ENCODE results near the gene VMP1.
"Not testable (repeated sequence)": the region's sequence is repeated elsewhere in the genome, so short reads cannot be mapped to it uniquely, and the experiment has no call there.

The VMP1 gene

GRCh38 chr17:59842901-59843652, 135.6 kb downstream of the VMP1 start:
- DNase-seq, result no peak

- no peak for DNase-seq
Measured at GRCh38 chr17:59844884-59845594, 137.6 kb downstream of the VMP1 start.

GRCh38 chr17:59845595-59846393, 138.3 kb downstream of the VMP1 start:
- peak; percentile 89 for DNase-seq

GRCh38 chr17:59846394-59847165, 139.1 kb downstream of the VMP1 start:
- peak; percentile 68 for DNase-seq

- DNase-seq, result no peak
Measured at GRCh38 chr17:59848385-59848668, 140.9 kb downstream of the VMP1 start.

GRCh38 chr17:59848778-59849177, 141.3 kb downstream of the VMP1 start:
- no peak for DNase-seq

- DNase-seq, result not testable (repeated sequence)
Measured at GRCh38 chr17:59850311-59850710, 142.9 kb downstream of the VMP1 start.

- no peak for DNase-seq
Measured at GRCh38 chr17:59851439-59852375, 144.3 kb downstream of the VMP1 start.

GRCh38 chr17:59852847-59853167, 145.4 kb downstream of the VMP1 start:
- DNase-seq, result not testable (repeated sequence)

- DNase-seq, result peak; percentile 61
Measured at GRCh38 chr17:59853168-59853918, 145.9 kb downstream of the VMP1 start.

GRCh38 chr17:59853919-59854729, 146.7 kb downstream of the VMP1 start:
- not testable (repeated sequence) for DNase-seq

- DNase-seq, result no peak
Measured at GRCh38 chr17:59856859-59857794, 149.7 kb downstream of the VMP1 start.

- DNase-seq, result no peak
Measured at GRCh38 chr17:59858167-59858816, 150.8 kb downstream of the VMP1 start.

GRCh38 chr17:59858932-59859331, 151.5 kb downstream of the VMP1 start:
- no peak for DNase-seq

- peak; percentile 50 for DNase-seq
Measured at GRCh38 chr17:59859444-59860025, 152.1 kb downstream of the VMP1 start.

GRCh38 chr17:59863616-59864015, 156.2 kb downstream of the VMP1 start:
- no peak for DNase-seq

GRCh38 chr17:59869941-59870218, 162.4 kb downstream of the VMP1 start:
- no peak for DNase-seq

- DNase-seq, result no peak
Measured at GRCh38 chr17:59870482-59870881, 163.0 kb downstream of the VMP1 start.
